Measurements from ENCODE around the gene PTPN6. TPM values are rescaled to one million over a fixed set of nuclear protein-coding genes. Genes with fewer than 3 reads are reported as not detected.

The PTPN6 gene
- total RNA-seq, 1 experiment from 2014 or later, result 25.0 TPM

GRCh38 chr12:6978611-6979011 lies 27.5 kb downstream of the PTPN6 start:
- Histone ChIP-seq H3K36me3 (replicated peaks; ENCODE audit: control insufficient read depth, insufficient read depth, low read length) (peaks cover 44% of the 10 kb centered on the region), H3K27me3 (ENCODE audit: control insufficient read depth, insufficient read depth, low read length) (no peaks in the 10 kb centered on the region), H3K4me3 (ENCODE audit: insufficient read depth, low read depth, low read length) (no peak overlapping the region)
- no peak for DNase-seq

DNA sequence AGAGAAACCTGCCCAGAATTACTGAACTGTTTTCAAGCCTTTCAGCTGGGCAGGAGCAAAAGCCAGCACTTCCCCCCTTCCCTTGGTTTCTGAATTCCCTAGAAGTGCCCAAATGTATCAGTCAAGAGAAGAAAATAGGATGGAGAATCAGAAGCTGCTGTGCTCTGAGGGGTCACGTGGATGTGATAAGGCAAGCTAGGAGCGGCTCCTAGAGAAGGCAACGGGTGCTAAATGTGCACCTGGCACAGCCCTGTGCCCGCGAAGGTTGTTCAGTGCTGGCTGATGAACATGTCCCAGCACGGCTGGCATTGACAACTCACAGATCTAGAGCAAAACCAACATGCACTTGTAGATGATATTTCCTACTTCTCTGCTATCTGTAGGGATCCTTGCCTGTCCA lies 27.9 kb downstream of the PTPN6 start:
- Histone ChIP-seq H3K27me3 (ENCODE audit: control insufficient read depth, insufficient read depth, low read length) (no peaks in the 10 kb centered on the region), H3K4me3 (ENCODE audit: insufficient read depth, low read depth, low read length) (no peak overlapping the region), H3K36me3 (replicated peaks; ENCODE audit: control insufficient read depth, insufficient read depth, low read length) (peaks cover 43% of the 10 kb centered on the region)
- DNase-seq, result no peak

DNA sequence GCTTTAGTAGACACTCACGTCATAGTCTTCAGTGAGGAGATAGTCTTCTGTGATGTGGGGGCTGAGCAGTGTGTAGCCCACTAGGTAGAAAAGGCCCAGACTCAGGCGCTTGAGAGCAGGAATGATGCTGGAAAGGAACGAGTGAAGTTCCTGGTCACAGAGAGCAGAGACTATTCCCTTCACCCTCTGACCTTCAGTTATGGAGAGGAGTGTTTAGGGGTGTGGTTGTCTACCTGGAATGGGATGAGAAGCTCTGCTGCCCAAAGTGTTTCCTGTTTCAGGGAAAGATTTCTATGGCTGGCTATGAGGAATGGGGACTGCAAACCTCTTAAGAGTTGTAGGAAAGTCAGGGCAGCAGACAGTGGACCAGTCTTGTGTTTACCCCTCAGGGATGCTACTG lies 28.3 kb downstream of the PTPN6 start:
- Histone ChIP-seq H3K36me3 (replicated peaks; ENCODE audit: control insufficient read depth, insufficient read depth, low read length) (peaks cover 39% of the 10 kb centered on the region), H3K27me3 (ENCODE audit: control insufficient read depth, insufficient read depth, low read length) (no peaks in the 10 kb centered on the region), H3K4me3 (ENCODE audit: insufficient read depth, low read depth, low read length) (no peak overlapping the region)
- no peak for DNase-seq

DNA sequence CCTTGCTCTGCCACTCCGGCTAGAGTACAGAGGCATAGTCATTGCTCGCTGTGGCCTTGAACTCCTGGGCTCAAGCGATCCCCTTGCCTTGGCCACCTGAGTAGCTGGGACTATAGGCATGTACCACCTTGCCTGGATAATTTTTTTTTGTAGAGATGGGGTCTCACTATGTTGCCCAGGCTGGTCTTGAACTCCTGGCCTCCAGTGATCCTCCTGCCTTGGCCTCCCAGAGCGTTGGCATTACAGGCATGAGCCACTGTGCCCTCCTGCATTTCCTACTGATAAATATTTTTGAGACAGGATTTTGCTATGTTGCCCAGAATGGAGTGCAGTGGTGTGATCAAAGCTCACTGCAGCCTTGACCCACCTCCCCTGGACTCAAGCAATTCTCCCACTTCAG lies 28.9 kb downstream of the PTPN6 start:
- Histone ChIP-seq H3K27me3 (ENCODE audit: control insufficient read depth, insufficient read depth, low read length) (no peaks in the 10 kb centered on the region), H3K4me3 (ENCODE audit: insufficient read depth, low read depth, low read length) (no peak overlapping the region), H3K36me3 (replicated peaks; ENCODE audit: control insufficient read depth, insufficient read depth, low read length) (peaks cover 33% of the 10 kb centered on the region)
- no peak for DNase-seq

DNA sequence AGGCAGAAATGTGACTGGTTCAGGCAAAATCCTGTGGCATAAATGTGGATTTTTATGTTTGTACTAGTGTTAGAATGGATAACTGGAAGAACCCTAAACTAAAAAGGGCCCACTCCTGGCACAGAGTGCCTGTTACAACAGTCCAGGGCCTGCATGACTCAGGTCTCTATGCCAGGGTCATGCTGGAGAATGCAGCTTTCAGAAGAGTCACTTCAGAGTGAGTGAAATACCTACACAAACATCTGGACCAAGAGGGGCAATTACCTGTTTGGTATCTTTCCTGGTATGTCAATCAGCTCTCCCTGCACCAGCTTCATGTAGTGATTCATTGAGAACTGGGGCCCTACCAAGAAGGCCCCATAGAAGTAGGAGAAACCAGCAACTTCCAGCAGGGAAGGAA lies 29.6 kb downstream of the PTPN6 start:
- H3K4me3 ChIP-seq (ENCODE audit: insufficient read depth, low read depth, low read length), result no peak overlapping the region
- no peak for DNase-seq
- peaks cover 27% of the 10 kb centered on the region for H3K36me3 ChIP-seq (replicated peaks; ENCODE audit: control insufficient read depth, insufficient read depth, low read length)
- no peaks in the 10 kb centered on the region for H3K27me3 ChIP-seq (ENCODE audit: control insufficient read depth, insufficient read depth, low read length)

DNA sequence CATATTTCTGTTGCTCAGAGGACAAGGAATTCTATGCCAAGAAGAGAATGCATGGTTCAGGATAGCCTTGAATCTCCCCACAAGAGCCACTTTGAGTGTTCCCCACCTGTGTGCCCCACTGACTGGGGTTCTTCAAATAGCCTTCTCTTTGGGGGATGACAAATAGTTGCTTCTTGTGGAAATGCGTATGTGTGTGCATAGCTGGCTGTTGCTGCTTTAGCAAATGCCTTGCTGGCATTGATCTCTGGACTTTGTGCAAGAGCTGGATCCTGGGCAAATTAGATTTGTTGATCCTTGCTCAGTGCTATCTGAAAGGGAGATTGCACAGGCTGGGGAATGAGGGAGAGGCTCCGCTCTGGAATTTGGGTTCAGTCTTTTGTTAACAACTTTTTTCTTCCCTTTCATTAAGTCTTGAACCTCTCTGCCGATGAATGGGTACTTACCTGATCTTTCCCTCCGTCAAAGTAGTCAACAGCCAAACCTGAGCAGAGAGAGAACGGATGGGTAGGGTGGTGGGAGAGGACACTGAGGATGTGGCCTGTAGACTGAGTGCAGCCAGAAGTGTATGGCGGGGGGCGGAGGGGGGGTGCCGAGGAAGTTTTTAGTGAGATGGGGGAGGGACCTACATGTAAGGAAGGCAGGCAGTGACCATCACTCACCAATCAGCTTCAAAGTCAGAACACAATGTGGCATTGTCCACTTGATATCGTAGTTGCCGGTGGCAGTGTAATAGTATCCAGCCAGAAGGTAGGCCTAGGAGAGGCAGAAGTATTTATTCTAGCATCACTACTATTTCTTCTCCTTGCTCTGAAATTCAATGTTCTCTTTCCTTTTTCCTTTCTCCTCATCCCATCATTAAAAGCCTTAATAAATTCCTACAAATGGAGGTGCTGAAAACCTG lies 30.2 kb downstream of the PTPN6 start:
- H3K36me3 ChIP-seq (replicated peaks; ENCODE audit: control insufficient read depth, insufficient read depth, low read length), result peaks cover 22% of the 10 kb centered on the region
- no peak overlapping the region for H3K4me3 ChIP-seq (ENCODE audit: insufficient read depth, low read depth, low read length)
- no peak for DNase-seq
- H3K27me3 ChIP-seq (ENCODE audit: control insufficient read depth, insufficient read depth, low read length), result no peaks in the 10 kb centered on the region

- Histone ChIP-seq H3K4me3 (ENCODE audit: insufficient read depth, low read depth, low read length) (no peak overlapping the region), H3K36me3 (replicated peaks; ENCODE audit: control insufficient read depth, insufficient read depth, low read length) (peaks cover 16% of the 10 kb centered on the region), H3K27me3 (ENCODE audit: control insufficient read depth, insufficient read depth, low read length) (no peaks in the 10 kb centered on the region)
- peak; percentile 43 for DNase-seq
These were observed 31.4 kb downstream of the PTPN6 start for GRCh38 chr12:6982532-6982931.

- Histone ChIP-seq H3K4me3 (ENCODE audit: insufficient read depth, low read depth, low read length) (no peak overlapping the region), H3K36me3 (replicated peaks; ENCODE audit: control insufficient read depth, insufficient read depth, low read length) (peaks cover 2% of the 10 kb centered on the region), H3K27me3 (ENCODE audit: control insufficient read depth, insufficient read depth, low read length) (no peaks in the 10 kb centered on the region)
- DNase-seq, result no peak
These were observed 36.9 kb downstream of the PTPN6 start for GRCh38 chr12:6987956-6988553.

DNA sequence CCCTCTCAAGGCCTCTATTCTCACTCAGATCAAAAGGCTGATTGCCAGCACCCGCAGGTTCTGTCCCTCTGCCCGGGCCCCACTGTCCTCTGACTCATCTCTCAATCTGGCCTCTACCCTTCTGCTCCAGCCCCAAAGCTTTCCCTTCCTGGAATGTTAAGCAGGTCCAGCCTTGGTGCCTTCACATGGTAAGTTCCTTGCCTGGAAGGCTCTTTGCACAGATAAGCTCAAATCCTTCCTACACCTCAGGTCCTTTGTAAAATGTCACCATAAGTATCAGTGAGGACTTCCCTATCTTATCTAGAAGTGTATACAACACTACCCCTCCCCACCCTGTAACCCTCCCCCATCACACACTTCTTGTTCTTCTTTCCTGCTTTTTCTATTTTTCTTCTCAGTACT lies 44.9 kb downstream of the PTPN6 start:
- no peaks in the 10 kb centered on the region for H3K27me3 ChIP-seq (ENCODE audit: control insufficient read depth, insufficient read depth, low read length)
- no peak for DNase-seq
- H3K4me3 ChIP-seq (ENCODE audit: insufficient read depth, low read depth, low read length), result no peak overlapping the region
- H3K36me3 ChIP-seq (replicated peaks; ENCODE audit: control insufficient read depth, insufficient read depth, low read length), result no peaks in the 10 kb centered on the region

GRCh38 chr12:6998715-6999451 lies 47.7 kb downstream of the PTPN6 start:
- DNase-seq, result no peak
- Histone ChIP-seq H3K27me3 (ENCODE audit: control insufficient read depth, insufficient read depth, low read length) (no peaks in the 10 kb centered on the region), H3K4me3 (ENCODE audit: insufficient read depth, low read depth, low read length) (no peak overlapping the region), H3K36me3 (replicated peaks; ENCODE audit: control insufficient read depth, insufficient read depth, low read length) (no peaks in the 10 kb centered on the region)

DNA sequence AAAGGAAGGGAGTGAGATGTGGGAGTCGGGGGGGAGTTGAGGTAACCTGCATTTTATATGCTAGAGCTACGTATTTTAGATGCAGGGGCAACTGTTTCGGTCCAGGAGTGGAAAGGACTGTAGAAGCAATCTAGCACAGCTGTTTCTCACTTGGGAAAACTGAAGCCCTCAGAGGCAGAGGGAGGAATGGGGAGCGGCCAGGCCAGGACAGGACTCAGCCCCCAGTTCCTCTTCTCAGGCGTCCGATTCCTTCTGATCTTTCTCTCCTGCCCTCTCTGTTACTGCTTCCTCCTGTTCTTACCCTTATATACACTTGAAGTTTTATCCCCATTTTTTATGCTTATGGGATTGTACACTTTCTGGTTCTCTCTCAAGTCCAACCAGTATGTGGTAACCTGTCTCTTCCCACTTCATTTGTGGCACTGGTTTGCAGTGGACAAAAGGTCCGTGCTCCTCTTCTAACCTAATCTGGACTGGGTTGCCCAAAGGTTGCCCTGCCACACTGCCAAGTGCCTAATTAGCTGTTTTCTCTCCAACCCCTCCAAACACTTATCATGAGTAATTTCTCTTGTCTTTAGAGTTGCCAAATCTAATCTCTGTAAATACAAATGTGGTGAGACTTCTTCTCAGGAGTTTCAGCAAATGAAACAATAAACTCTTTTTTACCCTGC lies 50.9 kb downstream of the PTPN6 start:
- Histone ChIP-seq H3K4me3 (ENCODE audit: insufficient read depth, low read depth, low read length) (no peak overlapping the region), H3K27me3 (ENCODE audit: control insufficient read depth, insufficient read depth, low read length) (no peaks in the 10 kb centered on the region), H3K36me3 (replicated peaks; ENCODE audit: control insufficient read depth, insufficient read depth, low read length) (no peaks in the 10 kb centered on the region)
- no peak for DNase-seq

- Histone ChIP-seq H3K36me3 (replicated peaks; ENCODE audit: control insufficient read depth, insufficient read depth, low read length) (no peaks in the 10 kb centered on the region), H3K4me3 (ENCODE audit: insufficient read depth, low read depth, low read length) (no peak overlapping the region), H3K27me3 (ENCODE audit: control insufficient read depth, insufficient read depth, low read length) (no peaks in the 10 kb centered on the region)
- DNase-seq, result no peak
These were observed 53.2 kb downstream of the PTPN6 start for GRCh38 chr12:7004287-7004803.

GRCh38 chr12:7004840-7005239 lies 53.7 kb downstream of the PTPN6 start:
- no peak for DNase-seq
- no peaks in the 10 kb centered on the region for H3K36me3 ChIP-seq (replicated peaks; ENCODE audit: control insufficient read depth, insufficient read depth, low read length)
- no peak overlapping the region for H3K4me3 ChIP-seq (ENCODE audit: insufficient read depth, low read depth, low read length)
- no peaks in the 10 kb centered on the region for H3K27me3 ChIP-seq (ENCODE audit: control insufficient read depth, insufficient read depth, low read length)

- H3K27me3 ChIP-seq (ENCODE audit: control insufficient read depth, insufficient read depth, low read length), result no peaks in the 10 kb centered on the region
- no peak for DNase-seq
- H3K4me3 ChIP-seq (ENCODE audit: insufficient read depth, low read depth, low read length), result no peak overlapping the region
- H3K36me3 ChIP-seq (replicated peaks; ENCODE audit: control insufficient read depth, insufficient read depth, low read length), result no peaks in the 10 kb centered on the region
These were observed 54.2 kb downstream of the PTPN6 start for GRCh38 chr12:7005311-7005710.
